Liver (tissue), 9 donors: ENCODE data around the gene CREM. TPM values are rescaled to one million over a fixed set of nuclear protein-coding genes. Genes with fewer than 3 reads are reported as not detected.
"Not testable (repeated sequence)": the region's sequence is repeated elsewhere in the genome, so short reads cannot be mapped to it uniquely, and the experiment has no call there.

Experiments
- DNase-seq: peaks from one replicate; pipeline ENCODE4 v3.0.0-alpha.2; 2017; ENCODE audit warnings: low spot score
- H3K27ac ChIP-seq, 2 donors: one replicate each; pipeline ENCODE4 v1.7.0; 2013; ENCODE audit warnings: inconsistent platforms in 2 of 2, low read length in 2 of 2, control low read depth in 1 of 2, low read depth in 1 of 2, mild to moderate bottlenecking in 1 of 2
- H3K27me3 ChIP-seq, 4 donors: one replicate each; pipeline versions ENCODE4 v1.6.1 to v1.7.0; 2013; ENCODE audit warnings: low read length in 3 of 4, inconsistent platforms in 1 of 4, mild to moderate bottlenecking in 1 of 4, moderate library complexity in 1 of 4; ENCODE audit not compliant: control insufficient read depth in 4 of 4, insufficient read depth in 4 of 4
- H3K36me3 ChIP-seq, 4 donors: one replicate each; pipeline versions ENCODE4 v1.6.1 to v1.7.0; 2013; ENCODE audit warnings: low read length in 3 of 4, mild to moderate bottlenecking in 3 of 4, low read depth in 1 of 4, moderate library complexity in 1 of 4; ENCODE audit not compliant: control insufficient read depth in 4 of 4, insufficient read depth in 3 of 4
- H3K4me1 ChIP-seq, 4 donors: one replicate each; pipeline versions ENCODE4 v1.6.1 to v1.7.0; 2013; ENCODE audit warnings: low read length in 3 of 4, mild to moderate bottlenecking in 3 of 4, moderate library complexity in 1 of 4; ENCODE audit not compliant: control insufficient read depth in 4 of 4, insufficient read depth in 4 of 4
- H3K4me3 ChIP-seq, 3 donors: one replicate each; pipeline versions ENCODE4 v1.6.1 to v1.7.0; 2013; ENCODE audit warnings: low read length in 3 of 3, control low read depth in 1 of 3, low read depth in 1 of 3, mild to moderate bottlenecking in 1 of 3
- H3K9ac ChIP-seq, 2 donors: one replicate each; pipeline ENCODE4 v1.7.0; 2013; ENCODE audit warnings: low read length in 2 of 2, mild to moderate bottlenecking in 2 of 2, moderate library complexity in 2 of 2, control low read depth in 1 of 2, low read depth in 1 of 2
- H3K9me3 ChIP-seq, 4 donors: one replicate each; pipeline versions ENCODE4 v1.6.1 to v1.7.0; 2013; ENCODE audit warnings: low read length in 3 of 4; ENCODE audit not compliant: control insufficient read depth in 4 of 4
- EGR1 ChIP-seq, 2 donors: IDR thresholded peaks; 2 replicates each; pipeline ENCODE4 v1.6.1; 2016 to 2018; ENCODE audit warnings: antibody characterized with exemption in 2 of 2, low read depth in 2 of 2
- FOXA1 ChIP-seq: IDR thresholded peaks from 2 replicates; pipeline ENCODE4 v1.6.1; 2016; ENCODE audit warnings: antibody characterized with exemption
- FOXA2 ChIP-seq: IDR thresholded peaks from 2 replicates; pipeline ENCODE4 v1.6.1; 2016; ENCODE audit warnings: antibody characterized with exemption
- GABPA ChIP-seq, 2 donors: IDR thresholded peaks in 1 of 2; conservative IDR thresholded peaks in 1 of 2; 2 replicates each; pipeline ENCODE4 v1.6.1; 2016; ENCODE audit warnings: antibody characterized with exemption in 2 of 2, mild to moderate bottlenecking in 1 of 2, moderate library complexity in 1 of 2
- HNF4A ChIP-seq, 2 donors: conservative IDR thresholded peaks; 2 replicates each; pipeline ENCODE4 v1.6.1; 2016; ENCODE audit warnings: antibody characterized with exemption in 2 of 2, mild to moderate bottlenecking in 2 of 2
- HNF4G ChIP-seq: IDR thresholded peaks from 2 replicates; pipeline ENCODE4 v1.6.1; 2016; ENCODE audit warnings: antibody characterized with exemption
- JUND ChIP-seq, 2 donors: IDR thresholded peaks; 2 replicates each; pipeline ENCODE4 v1.6.1; 2016; ENCODE audit warnings: antibody characterized with exemption in 2 of 2
- NR2F2 ChIP-seq: IDR thresholded peaks from 2 replicates; pipeline ENCODE4 v1.6.1; 2016; ENCODE audit warnings: antibody characterized with exemption
- RAD21 ChIP-seq, 2 donors: IDR thresholded peaks; 2 replicates each; pipeline ENCODE4 v1.6.1; 2016; ENCODE audit warnings: antibody characterized with exemption in 2 of 2, mild to moderate bottlenecking in 2 of 2
- RXRA ChIP-seq, 2 donors: IDR thresholded peaks; 2 replicates each; pipeline ENCODE4 v1.6.1; 2017 to 2018; ENCODE audit warnings: antibody characterized with exemption in 2 of 2, mild to moderate bottlenecking in 1 of 2
- SP1 ChIP-seq: IDR thresholded peaks from 2 replicates; pipeline ENCODE4 v1.6.1; 2018; ENCODE audit warnings: antibody characterized with exemption, mild to moderate bottlenecking
- TAF1 ChIP-seq: conservative IDR thresholded peaks from 2 replicates; pipeline ENCODE4 v1.6.1; 2016; ENCODE audit warnings: antibody characterized with exemption, mild to moderate bottlenecking
- YY1 ChIP-seq: IDR thresholded peaks from 2 replicates; pipeline ENCODE4 v1.6.1; 2016; ENCODE audit warnings: antibody characterized with exemption, mild to moderate bottlenecking
- WGBS: extraction: QIAGEN DNeasy Blood & Tissue Kit; methylation state at CpG from one replicate; pipeline ENCODE4 v1.1.7; 2013; 5-methylcytosine and 5-hydroxymethylcytosine counted together
- polyA plus RNA-seq, 2 donors: library from polyadenylated mRNA; stranded (reverse) in 1 of 2; unstranded in 1 of 2; fragments of 200-250 nt in 1 of 2; fragments of >200 nt in 1 of 2; fragmentation: Nextera tagmentation in 1 of 2; extraction: Ambion mirVana in 1 of 2; gene quantifications; one replicate each; pipeline versions ENCODE4 v1.2.1 to v1.2.3, GENCODE V29; 2013 to 2015
- total RNA-seq, 2 donors: library from RNA; depleted of rRNA; stranded (reverse); fragments of >200 nt; gene quantifications; one replicate each; pipeline ENCODE4 v1.2.3, GENCODE V29; 2014
- TF ChIP-seq, protein P1 (sequence below): IDR thresholded peaks from 2 replicates; pipeline ENCODE4 v1.6.1; 2016; ENCODE audit warnings: antibody characterized with exemption
- TF ChIP-seq, protein P2 (sequence below): IDR thresholded peaks from 2 replicates; pipeline ENCODE4 v1.6.1; 2016; ENCODE audit warnings: antibody characterized with exemption
- TF ChIP-seq, protein P3 (sequence below): fragments of 150-350 bp; IDR thresholded peaks from 2 replicates; pipeline ENCODE4 v1.5.1; 2017; ENCODE audit warnings: improper control_type of control experiment, low read depth, low read length; ENCODE audit not compliant: missing input control
- TF ChIP-seq, protein P4 (sequence below): IDR thresholded peaks from 2 replicates; pipeline ENCODE4 v1.6.1; 2016; ENCODE audit warnings: antibody characterized with exemption, mild to moderate bottlenecking
- TF ChIP-seq, protein P5 (sequence below): IDR thresholded peaks from 2 replicates; pipeline ENCODE4 v1.6.1; 2016; ENCODE audit warnings: antibody characterized with exemption
- donor health status: healthy.
- donor health status: healthy.
- donor health status: healthy.
- donor health status: healthy.
- donor health status: healthy.

The CREM gene
- total and polyA plus RNA-seq, 4 donors = 14.8 to 25.5 (median 22.2) TPM

DNA sequence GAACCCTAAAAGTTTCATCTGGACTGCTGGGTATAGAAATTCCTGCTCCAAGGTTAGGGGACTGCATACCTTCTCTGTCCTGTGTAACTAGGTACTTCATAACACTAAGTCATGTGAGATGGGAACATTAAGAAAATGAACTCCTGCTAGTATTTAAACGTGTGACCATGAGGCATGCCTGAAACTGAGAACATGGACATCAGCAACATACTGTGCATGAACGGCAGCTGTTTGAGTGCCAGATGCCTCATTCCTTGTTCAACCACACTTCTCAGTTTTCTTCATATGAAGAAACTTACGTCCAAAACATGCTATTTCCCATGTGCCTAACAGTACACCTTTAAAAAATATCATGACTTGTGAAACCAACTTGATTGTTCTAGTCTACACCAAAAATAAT is 88.5 kb downstream of the CREM start (continued):
- TF ChIP-seq, protein P1, sequence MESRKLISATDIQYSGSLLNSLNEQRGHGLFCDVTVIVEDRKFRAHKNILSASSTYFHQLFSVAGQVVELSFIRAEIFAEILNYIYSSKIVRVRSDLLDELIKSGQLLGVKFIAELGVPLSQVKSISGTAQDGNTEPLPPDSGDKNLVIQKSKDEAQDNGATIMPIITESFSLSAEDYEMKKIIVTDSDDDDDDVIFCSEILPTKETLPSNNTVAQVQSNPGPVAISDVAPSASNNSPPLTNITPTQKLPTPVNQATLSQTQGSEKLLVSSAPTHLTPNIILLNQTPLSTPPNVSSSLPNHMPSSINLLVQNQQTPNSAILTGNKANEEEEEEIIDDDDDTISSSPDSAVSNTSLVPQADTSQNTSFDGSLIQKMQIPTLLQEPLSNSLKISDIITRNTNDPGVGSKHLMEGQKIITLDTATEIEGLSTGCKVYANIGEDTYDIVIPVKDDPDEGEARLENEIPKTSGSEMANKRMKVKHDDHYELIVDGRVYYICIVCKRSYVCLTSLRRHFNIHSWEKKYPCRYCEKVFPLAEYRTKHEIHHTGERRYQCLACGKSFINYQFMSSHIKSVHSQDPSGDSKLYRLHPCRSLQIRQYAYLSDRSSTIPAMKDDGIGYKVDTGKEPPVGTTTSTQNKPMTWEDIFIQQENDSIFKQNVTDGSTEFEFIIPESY = no peak
- TF ChIP-seq RAD21 (IDR thresholded peaks at IDR 0.05) (no peak), GABPA (IDR thresholded peaks at IDR 0.05 in 1 of 2, conservative IDR thresholded peaks at IDR 0.05 in 1 of 2) (no peak)

DNA sequence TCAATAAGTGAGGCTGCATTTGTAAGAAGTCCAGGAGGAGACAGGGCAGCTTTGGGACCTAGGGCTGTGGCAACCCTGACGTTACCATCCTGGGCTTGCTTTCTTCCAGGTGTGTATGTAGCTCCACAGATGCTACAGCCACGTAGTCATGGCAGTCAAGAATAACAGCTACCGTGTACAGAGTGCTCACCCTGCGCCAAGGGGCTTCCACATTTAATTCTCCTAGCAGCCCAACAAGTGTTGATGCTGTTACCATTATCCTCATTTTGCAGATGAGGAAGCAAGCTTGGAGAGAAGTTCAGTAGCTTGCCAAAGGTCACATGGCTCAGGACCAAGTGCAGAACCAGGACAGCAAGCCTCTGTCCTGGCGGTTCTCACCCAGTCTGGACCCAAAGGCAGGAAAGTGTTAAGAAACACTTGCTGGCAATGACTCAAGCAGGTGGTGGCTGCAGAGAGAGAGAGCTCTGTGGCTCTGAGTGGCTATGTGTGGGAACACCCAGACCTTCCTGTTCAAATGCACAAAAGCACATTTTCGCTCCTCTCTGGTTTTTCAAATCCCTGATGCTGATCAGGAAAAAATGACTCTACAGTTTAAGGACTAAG is 89.8 kb downstream of the CREM start:
- H3K4me1 ChIP-seq = peaks cover 9 to 43% (median 36%) of the 10 kb centered on the region in 4 donors
- no peak for DNase-seq

DNA sequence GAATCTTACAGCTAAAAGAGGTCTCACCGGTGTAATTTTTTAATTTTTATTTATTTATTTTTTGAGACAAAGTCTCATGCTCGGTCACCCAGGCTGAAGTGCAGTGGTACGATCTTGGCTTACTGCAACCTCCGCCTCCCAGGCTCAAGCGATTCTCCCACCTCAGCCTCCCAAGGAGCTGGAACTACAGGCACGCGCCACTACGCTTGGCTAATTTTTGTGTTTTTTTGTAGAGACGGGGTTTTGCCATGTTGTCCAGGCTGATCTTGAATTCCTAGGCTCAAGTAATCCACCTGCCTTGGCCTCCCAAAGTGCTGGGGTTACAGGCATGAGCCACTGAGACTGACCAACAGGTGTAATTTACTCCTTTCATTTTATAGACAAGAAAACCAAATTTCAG is 90.3 kb downstream of the CREM start:
- not testable (repeated sequence) for H3K27me3 ChIP-seq, H3K36me3 ChIP-seq, DNase-seq, H3K9me3 ChIP-seq, H3K4me3 ChIP-seq
- H3K4me1 ChIP-seq = peaks cover 9 to 41% (median 35%) of the 10 kb centered on the region in 4 donors
- peak overlapping the region; percentile 44 to 62 for H3K27ac ChIP-seq
- peak overlapping the region in 1 of 2 donors; percentile 17 for H3K9ac ChIP-seq
- WGBS = 63% methylated on average over 9 of the region's 9 CpGs

More for the DNA sequence above, 89.8 kb downstream of the CREM start:
- Histone ChIP-seq H3K27ac (peak overlapping the region; percentile 44 to 62), H3K27me3 (no peaks in the 10 kb centered on the region), H3K9me3 (no peaks in the 10 kb centered on the region), H3K36me3 (no peaks in the 10 kb centered on the region), H3K9ac (no peak overlapping the region), H3K4me3 (no peak overlapping the region)
- 48% methylated on average over 6 of the region's 6 CpGs for WGBS
- TF ChIP-seq TAF1 (no peak), JUND (IDR thresholded peaks at IDR 0.05) (peak; percentile 63 to 78), RXRA (IDR thresholded peaks at IDR 0.05) (peak; percentile 91 to 94), FOXA1 (no peak), FOXA2 (no peak), YY1 (peak; percentile 60), GABPA (IDR thresholded peaks at IDR 0.05 in 1 of 2, conservative IDR thresholded peaks at IDR 0.05 in 1 of 2) (peak in 1 of 2 donors; percentile 62), RAD21 (IDR thresholded peaks at IDR 0.05) (peak; percentile 38 to 69), HNF4A (conservative IDR thresholded peaks at IDR 0.05) (peak; percentile 85 to 91), HNF4G (peak; percentile 70), SP1 (peak; percentile 93), EGR1 (IDR thresholded peaks at IDR 0.05; ENCODE audit: low read depth in 2 of 2) (no peak), NR2F2 (peak; percentile 56)
- TF ChIP-seq, protein P2, sequence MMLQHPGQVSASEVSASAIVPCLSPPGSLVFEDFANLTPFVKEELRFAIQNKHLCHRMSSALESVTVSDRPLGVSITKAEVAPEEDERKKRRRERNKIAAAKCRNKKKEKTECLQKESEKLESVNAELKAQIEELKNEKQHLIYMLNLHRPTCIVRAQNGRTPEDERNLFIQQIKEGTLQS = peak; percentile 71
- TF ChIP-seq, protein P3, sequence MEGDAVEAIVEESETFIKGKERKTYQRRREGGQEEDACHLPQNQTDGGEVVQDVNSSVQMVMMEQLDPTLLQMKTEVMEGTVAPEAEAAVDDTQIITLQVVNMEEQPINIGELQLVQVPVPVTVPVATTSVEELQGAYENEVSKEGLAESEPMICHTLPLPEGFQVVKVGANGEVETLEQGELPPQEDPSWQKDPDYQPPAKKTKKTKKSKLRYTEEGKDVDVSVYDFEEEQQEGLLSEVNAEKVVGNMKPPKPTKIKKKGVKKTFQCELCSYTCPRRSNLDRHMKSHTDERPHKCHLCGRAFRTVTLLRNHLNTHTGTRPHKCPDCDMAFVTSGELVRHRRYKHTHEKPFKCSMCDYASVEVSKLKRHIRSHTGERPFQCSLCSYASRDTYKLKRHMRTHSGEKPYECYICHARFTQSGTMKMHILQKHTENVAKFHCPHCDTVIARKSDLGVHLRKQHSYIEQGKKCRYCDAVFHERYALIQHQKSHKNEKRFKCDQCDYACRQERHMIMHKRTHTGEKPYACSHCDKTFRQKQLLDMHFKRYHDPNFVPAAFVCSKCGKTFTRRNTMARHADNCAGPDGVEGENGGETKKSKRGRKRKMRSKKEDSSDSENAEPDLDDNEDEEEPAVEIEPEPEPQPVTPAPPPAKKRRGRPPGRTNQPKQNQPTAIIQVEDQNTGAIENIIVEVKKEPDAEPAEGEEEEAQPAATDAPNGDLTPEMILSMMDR = no peak
- TF ChIP-seq, protein P4, sequence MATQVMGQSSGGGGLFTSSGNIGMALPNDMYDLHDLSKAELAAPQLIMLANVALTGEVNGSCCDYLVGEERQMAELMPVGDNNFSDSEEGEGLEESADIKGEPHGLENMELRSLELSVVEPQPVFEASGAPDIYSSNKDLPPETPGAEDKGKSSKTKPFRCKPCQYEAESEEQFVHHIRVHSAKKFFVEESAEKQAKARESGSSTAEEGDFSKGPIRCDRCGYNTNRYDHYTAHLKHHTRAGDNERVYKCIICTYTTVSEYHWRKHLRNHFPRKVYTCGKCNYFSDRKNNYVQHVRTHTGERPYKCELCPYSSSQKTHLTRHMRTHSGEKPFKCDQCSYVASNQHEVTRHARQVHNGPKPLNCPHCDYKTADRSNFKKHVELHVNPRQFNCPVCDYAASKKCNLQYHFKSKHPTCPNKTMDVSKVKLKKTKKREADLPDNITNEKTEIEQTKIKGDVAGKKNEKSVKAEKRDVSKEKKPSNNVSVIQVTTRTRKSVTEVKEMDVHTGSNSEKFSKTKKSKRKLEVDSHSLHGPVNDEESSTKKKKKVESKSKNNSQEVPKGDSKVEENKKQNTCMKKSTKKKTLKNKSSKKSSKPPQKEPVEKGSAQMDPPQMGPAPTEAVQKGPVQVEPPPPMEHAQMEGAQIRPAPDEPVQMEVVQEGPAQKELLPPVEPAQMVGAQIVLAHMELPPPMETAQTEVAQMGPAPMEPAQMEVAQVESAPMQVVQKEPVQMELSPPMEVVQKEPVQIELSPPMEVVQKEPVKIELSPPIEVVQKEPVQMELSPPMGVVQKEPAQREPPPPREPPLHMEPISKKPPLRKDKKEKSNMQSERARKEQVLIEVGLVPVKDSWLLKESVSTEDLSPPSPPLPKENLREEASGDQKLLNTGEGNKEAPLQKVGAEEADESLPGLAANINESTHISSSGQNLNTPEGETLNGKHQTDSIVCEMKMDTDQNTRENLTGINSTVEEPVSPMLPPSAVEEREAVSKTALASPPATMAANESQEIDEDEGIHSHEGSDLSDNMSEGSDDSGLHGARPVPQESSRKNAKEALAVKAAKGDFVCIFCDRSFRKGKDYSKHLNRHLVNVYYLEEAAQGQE = peak; percentile 63
- TF ChIP-seq, protein P1 = no peak
- TF ChIP-seq, protein P5, sequence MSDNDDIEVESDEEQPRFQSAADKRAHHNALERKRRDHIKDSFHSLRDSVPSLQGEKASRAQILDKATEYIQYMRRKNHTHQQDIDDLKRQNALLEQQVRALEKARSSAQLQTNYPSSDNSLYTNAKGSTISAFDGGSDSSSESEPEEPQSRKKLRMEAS = peak; percentile 69
